Activated CD4-positive, alpha-beta T cell treated with anti-CD3 and anti-CD28 coated beads for 24 hours (primary cell): ENCODE measurements around the gene LAIR2.
"Not testable (repeated sequence)": the region's sequence is repeated elsewhere in the genome, so short reads cannot be mapped to it uniquely, and the experiment has no call there.

Source experiments
- DNase-seq, 2 donors: peaks; one replicate each; pipeline ENCODE4 v3.0.0-alpha.2; 2020; ENCODE audit warnings: low read depth in 2 of 2

LAIR2 gene

DNA sequence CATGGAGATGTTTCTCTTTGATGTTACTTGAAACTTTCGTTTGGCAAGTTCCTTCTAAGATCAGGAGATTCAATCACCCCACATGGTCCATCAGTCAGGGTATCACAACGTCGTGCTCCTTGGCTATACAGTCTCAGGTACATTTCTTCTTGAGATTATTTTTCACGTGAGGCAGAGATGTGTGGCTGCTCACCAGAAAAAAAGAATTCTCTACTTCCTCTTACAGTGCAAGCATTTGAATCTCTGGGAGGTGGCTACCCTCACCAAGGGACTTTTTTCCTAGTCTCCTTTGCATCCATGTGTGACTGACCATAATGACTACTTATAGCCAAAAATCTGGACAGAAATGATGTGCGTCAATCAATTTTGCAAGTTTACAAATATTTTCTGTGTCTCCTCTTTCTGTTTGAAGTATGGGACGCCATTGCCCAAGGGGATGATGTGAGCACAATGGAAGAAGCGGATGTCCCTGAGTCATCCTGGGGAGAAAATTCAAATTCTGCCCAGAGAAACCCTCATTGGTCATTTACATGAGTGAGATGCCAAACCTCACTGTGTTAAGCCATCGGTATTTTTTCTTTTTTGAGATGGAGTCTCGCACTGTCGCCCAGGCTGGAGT is 8.6 kb upstream of the LAIR2 start:
- no peak for DNase-seq

DNA sequence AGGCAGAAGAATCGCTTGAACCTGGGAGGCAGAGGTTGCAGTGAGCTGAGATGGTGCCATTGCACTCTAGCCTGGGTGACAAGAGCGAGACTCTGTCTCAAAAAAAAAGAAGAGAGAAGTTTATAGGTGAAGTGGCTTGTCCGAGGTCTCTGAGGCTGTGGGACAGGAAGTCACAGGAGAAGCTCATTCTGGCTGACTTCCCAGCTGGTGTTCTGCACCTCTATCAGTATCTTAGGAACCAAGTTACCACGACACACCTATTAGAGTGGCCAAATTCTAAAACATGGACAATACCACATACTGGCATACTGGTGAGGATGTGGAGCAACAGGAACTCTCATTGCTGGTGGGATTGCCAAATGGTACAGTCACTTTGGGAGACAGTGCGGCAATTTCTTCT is 7.3 kb upstream of the LAIR2 start:
- not testable (repeated sequence) for DNase-seq

DNA sequence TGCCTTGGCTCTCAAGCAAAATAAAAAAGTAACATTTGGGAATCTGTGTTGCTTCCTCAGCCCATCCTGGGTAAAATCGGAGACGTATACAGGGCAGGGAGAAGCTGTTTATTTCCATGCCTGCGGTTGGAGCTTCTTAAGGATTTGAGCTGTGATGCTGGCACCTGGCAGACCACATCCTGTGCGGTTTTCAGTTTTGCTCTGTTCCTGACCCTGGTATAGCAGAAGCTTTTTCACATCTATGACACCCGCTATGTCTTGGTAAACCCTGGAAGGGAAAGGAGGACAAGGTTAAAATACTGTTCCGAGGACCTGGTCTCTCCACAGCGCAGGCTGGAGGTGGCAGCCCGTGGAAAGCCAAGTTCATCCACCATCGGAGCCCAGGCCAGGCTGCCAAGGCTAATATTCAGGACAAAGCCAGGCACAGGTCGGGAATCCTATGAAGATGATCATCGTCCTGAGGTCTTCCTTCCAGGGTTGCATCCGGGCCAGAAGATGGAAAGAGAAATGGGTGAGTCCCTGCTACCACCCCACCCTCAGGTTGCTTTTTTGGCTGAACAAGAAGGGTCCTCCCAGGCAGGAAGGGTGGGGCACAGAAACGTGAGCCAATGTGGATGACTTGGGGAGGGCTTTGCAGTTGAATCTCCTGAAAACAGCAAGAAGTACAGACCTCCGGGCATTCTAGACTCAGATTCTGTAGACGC is 4.7 kb upstream of the LAIR2 start:
- not testable (repeated sequence) for DNase-seq

DNA sequence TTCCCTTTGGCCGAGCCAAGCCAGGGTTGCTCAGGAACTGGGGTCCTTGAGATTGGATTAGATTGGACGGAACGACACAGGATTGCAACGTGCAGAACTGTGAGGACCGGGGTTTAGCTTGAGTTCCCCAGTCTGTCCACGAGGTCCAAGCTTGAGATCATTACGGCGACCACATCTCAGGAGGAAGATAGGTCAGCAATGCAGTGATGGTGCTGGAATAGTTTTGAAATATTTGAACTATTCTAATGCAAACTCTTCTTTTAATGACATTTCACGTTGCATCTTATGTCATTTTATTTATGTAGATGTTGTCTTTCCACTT is 4.2 kb upstream of the LAIR2 start:
- DNase-seq, result not testable (repeated sequence)

DNA sequence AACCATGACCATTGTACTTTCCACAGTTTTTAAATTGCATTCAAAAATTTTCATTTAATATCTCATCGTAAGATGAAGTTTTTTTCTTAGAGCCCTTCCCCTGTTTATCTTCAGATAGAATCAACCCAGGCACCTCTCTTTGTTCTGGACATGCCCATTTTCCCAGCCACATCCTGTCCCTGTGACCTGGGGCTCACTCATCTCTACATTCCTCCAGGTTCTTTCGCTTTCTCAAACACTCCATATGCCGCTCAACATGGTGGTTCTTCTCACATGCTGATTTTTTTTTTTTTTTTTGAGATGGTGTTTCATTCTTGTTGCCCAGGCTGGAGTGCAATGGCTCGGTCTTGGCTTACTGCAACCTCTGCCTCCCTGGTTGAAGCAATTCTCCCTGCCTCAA is 2.9 kb downstream of the LAIR2 start:
- DNase-seq, result not testable (repeated sequence)

DNA sequence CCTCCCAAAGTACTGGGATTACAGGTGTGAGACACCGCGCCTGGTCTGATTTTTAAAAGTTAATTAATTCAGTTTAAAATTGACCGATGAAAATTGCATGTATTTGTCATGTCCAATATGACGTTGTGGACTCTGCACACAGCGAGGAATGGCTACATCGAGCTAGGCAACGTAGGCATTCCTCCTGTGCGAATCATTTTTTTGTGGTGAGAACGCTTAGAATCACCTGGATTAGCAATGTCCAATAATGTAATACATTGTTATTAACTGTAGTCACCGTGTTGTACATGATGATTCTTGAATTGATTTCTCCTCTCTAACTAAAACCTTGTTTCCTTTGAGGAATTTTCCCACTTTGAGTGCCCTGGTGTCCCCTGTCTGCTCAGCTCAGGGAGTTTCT is 3.4 kb downstream of the LAIR2 start:
- no peak for DNase-seq

DNA sequence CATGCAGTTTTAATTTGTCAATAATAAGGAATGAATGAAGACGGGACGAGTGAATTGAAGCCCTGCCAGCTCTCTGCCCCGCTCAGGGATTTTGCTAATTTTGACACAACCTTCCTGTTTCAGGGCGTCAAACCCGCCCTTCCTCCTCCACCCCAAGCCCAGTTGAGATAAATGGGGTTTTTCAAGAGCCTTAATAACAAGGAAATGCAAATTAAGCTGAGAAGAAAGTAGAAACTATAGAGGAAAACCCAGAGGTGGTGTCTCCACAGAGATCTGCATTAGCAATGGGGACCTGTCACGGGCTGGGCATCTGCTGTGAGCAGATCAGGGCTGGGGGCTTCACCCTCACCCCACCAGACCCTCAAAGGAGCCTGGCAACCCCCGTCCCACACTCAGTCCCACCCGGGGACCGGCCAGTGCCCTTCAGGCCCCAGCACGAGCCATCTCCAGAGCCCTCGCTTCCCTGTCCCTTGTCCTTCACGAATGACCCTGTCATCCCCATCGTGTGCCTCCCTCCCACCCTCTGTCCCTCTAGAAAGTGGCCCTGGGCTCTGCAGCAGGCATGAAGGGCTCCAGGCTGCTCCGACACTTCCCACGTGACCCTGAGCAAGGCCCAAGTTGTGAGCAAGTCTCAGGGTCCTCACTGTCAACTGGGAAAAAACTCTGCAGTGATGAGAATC is 4.5 kb downstream of the LAIR2 start:
- not testable (repeated sequence) for DNase-seq

DNA sequence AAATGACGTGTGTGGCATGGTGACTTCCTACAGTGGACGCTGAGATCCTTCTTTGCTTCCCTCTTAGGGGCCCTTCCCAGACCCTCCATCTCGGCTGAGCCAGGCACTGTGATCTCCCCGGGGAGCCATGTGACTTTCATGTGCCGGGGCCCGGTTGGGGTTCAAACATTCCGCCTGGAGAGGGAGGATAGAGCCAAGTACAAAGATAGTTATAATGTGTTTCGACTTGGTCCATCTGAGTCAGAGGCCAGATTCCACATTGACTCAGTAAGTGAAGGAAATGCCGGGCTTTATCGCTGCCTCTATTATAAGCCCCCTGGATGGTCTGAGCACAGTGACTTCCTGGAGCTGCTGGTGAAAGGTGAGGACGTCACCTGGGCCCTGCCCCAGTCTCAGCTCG is 5.2 kb downstream of the LAIR2 start:
- DNase-seq, result no peak

DNA sequence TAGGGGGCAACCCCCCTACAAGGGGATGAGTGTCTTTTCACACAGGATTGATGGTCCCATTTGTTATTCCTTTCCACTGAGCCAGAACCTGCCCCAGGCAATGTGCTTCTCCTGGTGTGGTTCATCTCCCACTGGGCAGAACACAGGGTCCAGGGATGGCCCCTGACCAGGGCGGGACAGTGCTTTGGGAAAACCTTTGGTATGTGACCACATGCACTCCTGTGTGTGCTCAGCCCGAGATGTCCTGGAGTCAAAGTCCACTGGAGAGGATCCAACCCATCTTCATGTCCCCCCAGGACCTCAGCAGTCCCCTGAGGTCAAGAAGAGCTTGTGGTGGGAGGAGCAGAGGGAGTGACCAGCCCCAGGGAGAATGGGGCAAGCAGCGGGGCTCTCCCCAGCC is 5.9 kb downstream of the LAIR2 start:
- DNase-seq, result not testable (repeated sequence)

DNA sequence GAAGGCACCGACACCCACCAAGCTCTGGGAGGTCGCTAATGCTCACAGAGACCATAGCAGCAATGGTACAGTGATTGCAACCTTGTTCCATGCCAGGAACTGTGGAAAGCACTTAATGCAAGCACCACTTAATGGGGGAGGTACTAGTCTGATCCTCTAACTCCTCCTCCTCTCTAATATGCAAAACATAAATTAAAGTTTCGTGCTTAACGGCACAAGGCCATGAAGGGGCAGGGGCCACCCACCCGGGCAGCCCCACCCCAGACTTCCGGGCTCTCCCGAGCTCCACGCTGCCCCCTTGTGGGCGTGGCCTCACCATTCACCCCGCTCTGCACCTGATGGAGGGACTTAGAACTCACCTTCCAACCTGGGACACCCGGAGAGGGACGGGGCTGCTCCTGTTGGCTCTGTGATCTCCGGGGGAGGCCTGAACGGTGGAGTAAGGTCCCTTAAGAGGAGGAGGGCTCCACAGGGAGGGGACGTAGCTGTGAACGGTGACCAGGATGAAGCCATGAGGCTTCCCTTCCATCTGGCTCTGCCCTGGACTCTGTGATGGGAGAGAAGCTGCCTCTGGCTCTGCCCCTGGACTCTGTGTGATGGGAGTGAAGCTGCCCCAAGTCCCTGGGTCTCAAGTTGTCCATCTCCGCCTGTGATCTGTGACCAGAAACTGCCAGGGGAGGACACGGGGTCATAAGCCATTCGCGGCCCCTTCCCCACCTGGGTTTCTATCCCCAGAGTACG is 6.7 kb downstream of the LAIR2 start:
- not testable (repeated sequence) for DNase-seq

DNA sequence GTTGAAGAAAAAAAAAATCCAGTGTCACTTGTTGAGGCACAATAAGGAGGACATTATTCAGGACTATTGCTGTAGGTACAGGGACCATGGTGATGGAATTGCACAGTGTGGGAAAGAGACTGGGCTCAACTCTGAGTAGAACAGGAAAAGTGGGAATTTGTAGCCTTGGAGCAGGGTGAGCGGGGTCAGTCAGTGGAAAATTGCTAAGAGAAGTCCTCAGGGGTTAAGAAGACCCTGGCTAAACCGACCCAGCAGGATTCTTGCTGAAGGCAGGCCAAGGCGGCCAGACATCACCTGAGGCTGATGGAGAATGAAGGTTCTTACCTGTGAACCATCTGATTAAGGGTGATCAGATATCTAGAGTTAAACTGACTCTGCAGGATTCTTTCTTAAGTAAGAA is 12.5 kb downstream of the LAIR2 start:
- no peak for DNase-seq

DNA sequence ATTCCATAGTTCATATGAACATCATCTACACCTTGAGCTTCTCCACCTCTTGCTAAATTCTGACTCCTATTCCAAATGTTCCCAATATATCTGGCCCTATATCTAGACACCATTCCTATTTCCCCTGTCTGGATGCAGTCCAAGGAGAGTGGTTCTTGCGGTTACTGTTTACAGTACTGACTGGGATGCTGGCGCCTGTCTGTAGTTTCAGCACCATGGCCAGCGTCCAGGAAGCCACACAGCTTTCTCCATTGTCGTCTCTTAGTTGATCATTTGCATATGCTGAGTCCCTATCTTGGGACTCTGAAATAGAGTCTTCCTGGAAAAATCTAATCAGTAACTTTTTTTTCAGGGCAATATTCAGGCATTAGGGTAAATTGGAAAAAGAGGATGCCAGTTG is 14.9 kb downstream of the LAIR2 start:
- peak; percentile 41 to 64 for DNase-seq

DNA sequence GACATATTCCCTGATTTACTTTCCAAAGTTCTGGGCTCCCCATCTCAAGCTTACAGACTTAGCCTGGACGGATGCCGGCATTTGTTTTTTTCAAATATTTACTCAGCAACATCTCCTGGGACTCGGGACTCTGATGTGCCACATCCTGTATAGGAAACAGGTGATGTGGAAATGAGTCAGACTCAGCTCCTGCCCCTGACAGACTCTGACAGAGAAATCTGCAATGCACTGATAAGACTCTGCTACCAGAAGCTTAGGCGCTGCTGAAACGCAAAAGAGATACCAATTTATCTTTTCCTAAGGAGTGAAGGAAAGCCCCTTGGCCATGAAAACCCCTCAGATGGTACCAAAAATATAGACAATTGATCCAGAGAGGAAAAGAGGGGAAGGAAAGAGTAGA is 16.2 kb downstream of the LAIR2 start:
- DNase-seq, result no peak

DNA sequence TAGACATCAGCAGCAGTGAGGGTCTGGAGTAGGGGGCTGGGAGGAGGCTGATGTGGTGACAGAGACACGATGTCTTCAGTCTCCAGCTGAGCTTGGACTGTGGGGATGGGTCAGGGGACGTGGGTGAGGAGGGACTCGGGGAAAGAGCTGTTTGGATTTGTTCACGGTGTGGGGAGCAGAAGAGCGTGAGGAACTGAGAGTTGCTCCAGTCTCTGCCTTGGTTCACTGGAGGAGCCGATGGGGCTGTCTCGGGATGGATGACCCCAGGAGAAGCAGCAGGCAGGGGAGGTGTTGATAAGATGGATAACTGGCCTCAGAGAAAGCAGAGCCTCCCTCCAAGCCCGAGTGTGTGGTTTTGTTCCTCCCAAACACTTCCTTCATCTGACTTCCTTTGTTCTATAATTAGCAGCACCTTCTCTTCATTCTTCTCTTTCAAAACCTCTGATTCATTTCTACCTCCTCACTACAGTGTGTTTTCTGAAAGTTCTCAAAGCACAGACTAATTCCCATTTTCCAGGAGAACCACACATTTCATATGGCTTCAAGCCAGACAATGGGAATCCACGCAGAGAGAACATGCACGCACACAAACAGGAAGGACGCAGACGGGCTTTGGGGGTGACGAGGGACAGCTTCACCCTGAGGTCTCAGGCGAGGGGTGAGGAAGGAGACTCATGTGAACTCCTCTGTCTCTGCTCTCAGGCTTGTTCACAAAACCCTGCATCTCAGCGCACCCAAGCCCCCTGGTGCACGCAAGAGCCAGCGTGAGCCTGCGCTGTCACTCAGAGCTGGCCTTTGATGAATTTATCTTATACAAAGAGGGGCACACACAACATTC is 18.6 kb downstream of the LAIR2 start:
- no peak for DNase-seq

DNA sequence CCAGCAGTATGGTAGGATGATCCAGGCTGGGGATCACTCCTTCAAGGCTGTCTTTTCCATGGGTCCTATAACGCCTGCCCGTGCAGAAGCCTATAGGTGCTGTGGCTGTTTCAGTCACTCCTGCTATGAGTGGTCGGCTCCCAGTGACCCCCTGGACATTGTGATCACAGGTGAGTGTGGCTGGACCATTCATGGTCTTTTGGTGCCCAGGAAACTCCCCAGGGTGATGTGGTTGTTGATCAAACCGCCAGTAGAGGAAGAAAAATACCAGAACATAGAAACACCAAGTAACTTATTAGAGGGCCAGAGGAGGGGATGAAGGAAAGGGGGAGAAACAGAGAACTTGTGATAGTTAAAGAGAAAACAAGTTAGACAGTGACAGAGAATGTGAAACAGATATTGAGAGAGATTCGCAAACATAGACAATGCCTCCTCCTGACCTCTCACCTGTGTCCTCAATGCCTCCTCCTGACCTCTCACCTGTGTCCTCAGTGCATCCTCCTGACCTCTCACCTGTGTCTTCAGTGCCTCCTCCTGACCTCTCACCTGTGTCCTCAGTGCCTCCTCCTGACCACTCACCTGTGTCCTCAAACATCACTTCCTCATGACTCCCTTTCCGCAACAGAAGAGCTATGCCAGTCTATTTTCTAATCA is 19.4 kb downstream of the LAIR2 start:
- no peak for DNase-seq

DNA sequence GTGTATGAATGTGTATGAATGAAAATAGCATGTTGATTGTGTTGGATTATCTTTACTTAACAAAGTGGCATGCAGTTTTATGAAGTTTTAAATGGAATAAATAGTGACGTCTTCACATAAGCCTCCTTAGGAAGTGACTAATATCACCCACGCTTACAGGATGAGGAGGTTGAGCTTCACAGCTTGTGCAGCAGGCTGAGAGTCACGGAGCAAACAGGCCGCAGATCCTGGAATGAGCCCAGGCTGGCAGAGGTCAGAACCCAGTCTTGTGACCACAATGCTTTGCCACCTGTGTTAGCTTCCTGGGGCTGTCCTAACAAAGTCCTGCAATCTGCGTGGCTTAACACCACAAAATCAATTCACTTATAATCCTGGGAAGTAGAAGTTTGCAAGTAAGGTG is 20.8 kb downstream of the LAIR2 start:
- DNase-seq, result peak; percentile 16 to 41

DNA sequence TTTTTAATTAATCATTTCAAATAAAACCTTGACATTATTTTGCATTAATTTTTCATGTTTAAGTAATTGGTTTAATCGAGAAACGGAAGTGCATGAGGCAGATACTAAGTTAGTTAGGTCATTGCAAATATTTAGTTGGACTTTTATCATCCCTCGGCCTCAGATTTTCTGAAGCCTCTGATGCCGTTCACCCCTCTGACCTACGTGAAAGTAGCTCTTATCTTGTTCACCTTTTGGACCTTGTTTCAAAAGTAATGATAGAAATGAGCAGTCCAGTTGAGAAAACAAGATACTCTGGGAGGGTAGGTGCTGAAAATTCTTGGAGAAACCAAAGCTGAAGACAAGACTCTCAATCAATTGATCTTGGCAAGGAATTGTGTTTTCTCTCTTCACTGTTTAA is 23.0 kb downstream of the LAIR2 start:
- DNase-seq, result no peak

DNA sequence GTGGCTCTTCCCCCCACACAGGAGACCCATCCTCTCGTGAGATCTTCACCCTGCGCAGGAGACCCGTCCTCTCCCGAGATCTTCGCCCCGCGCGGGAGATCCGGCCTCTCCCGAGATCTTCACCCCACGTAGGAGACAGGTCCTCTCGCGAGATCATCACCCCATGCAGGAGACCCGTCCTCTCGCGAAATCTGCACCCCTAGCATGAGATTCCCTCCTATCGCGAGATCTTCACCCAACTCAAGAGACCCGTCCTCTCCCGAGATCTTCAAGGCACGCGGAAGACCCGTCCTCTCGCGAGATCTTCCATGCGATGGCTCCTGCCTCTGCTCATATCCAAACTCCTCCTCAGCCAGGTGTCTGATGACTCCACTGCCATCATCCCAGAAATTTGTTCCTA is 24.3 kb downstream of the LAIR2 start:
- no peak for DNase-seq

DNA sequence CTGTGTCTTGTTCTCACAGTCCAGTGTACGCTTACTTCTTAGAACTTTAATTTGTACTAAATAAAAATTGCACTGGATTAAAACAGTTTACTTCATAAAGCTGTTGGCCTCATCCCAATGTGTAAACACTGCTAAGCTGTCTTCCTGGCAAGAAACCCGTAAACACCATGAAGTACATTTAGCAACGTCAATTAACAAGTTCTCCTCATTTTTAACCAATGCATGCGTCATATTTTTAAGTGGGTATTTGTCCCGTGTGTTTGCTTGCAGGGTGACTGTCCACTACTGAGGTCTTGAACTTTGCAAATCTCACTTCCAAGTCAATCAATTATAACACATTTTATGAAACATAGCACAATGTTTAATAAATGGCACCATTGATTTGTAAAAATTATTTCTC is 28.2 kb downstream of the LAIR2 start:
- DNase-seq, result no peak

DNA sequence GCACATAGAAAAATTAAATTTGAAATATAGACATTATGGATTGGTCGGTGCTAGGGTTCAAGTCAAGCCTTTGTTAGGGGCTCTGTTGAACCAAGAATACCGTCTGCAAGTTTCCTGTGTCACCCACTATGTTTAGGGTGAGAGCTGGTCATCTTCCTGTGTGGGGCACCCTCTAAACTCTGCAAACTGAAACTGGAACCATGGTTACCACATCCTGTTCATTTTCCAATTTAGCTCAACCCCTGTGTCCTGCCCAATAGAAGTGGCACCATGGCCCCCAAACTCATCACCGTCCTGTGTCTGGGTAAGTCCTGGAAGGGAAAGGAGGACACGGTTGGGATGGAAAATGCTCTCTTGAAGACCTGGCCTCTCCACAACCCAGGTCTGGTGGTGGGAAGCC is 29.9 kb downstream of the LAIR2 start:
- no peak for DNase-seq

DNA sequence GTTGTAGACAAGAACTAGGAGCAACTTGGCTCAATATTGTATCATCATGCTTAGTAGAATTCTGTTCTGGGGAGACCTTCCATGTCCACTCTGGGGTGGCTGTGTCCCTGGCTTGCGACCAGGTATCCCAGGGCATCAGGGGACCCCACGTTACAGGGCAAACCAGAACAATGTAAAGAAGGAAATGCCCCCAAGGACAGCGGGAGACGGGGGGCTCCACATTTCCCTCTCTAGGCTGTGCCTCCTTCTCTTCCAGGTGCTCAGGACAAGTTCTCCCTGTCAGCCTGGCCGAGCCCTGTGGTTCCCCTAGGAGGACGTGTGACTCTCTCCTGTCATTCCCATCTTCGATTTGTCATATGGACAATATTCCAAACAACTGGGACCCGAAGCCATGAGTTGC is 30.8 kb downstream of the LAIR2 start:
- no peak for DNase-seq
